Measurements from ENCODE around the gene APBA2.

APBA2 gene

GRCh38 chr15:28917791-28918140, 32.0 kb downstream of the APBA2 start:
- no peak for DNase-seq

DNA sequence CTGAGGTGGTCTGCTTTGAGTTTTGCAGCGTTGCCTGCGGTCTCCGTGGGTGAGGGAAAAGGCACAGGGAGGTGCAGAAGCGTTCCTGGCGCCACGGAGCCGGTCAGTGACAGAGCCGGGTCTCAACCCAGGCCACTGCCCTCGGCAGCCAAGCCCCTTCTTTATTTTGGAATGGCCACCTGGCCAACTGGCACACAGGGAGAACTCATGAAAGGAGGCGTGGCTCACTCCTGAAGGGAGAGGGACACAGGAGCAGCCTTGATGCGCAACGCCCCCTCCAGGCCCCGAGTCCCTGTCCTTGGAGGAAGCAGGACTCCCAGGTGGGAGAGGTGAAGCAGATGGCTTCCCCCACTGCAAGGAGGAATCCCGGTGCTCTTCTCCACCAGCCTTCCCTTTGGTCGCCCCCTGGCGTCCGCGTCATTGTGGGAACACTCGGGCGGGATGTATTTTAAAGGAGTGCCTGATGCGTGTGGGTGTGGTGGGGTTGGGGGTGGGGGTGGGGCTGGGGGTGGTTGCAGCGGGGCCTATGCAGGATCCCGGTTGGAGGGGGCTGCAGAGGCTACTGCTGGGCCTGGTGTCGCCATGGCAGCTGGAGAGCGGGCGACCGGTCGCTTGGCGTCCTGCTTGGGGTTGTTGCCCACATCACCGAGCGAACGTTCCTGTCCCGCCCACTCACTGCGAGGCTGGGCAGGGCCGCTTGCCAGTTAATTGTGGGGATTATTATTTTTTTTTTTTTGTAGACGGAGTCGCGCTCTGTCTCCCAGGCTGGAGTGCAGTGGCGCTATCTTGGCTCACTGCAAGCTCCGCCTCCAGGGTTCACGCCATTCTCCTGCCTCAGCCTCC, 32.6 kb downstream of the APBA2 start:
- DNase-seq = peak in 1 of 2 experiments; percentile 70

DNA sequence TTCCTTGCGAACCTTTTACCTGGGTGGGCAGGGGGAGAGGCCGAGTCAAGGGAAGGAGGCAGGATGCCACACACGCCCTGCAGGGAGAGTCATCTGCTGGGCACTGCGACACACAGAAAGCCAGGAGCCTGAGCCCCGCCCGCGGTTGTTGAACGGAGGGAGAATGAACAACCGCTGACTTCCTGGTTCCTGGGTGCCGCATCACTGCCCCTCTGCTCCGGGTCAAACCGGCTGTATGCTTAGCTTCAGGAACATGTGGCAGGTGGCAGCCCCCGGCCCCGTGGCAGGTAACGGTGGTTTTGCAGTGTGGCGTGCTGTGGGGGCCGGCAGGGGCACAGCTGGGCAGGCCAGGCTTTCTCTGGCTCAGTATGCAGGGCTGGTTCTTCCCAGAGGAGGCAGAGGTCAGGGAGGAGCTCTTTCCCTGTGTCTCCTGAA, 33.4 kb downstream of the APBA2 start:
- DNase-seq = no peak

DNA sequence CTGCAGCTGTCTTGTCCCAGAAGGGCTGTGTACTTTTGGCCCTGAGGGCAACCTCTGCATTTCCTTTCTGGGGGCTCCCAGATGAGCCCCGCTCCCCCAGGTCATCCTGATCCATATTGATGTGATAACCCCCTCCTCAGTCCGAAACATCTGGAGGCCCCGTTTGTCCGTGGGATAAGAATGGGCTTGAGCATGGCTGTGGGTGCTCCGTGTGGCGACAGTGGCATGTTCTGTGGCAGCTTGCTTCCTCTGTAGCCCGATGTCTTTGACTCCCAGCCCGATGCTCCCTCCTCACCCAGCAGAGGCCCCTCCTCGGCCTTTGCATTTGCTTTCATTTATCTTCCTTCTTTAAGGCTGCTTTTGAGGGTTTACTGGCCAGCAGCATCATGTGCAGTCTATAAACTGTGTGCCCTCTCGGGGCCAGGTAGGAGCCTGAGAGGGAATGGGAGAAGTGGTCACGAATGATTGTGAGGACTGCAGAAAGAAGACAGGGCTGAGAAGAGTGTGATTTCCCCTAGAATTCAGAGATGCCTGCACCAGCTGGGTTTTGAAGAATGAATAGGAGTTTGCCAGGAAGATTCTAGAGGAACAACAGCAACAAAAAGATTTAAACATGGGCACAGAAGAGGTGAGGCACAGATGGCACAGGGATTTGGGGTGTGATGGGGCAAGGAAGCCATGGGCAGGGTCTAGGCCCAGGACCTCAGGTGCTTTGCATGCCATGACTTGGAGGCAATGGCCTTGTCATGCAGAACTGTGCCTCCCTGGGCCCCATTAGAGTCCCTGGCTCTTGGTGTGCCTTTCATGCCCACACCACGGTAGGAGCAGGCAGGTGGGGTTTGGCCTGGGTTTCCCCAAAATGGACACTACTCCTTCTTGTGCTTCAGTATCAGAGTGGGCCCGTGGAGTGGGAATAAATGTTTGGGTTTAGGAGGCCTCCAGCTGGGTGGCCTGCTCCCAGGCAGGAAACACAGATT, 34.2 kb downstream of the APBA2 start:
- DNase-seq = no peak

- DNase-seq = no peak
Measured at GRCh38 chr15:28920781-28921331, 35.1 kb downstream of the APBA2 start.

GRCh38 chr15:28921336-28921735, 35.6 kb downstream of the APBA2 start:
- no peak for DNase-seq

DNA sequence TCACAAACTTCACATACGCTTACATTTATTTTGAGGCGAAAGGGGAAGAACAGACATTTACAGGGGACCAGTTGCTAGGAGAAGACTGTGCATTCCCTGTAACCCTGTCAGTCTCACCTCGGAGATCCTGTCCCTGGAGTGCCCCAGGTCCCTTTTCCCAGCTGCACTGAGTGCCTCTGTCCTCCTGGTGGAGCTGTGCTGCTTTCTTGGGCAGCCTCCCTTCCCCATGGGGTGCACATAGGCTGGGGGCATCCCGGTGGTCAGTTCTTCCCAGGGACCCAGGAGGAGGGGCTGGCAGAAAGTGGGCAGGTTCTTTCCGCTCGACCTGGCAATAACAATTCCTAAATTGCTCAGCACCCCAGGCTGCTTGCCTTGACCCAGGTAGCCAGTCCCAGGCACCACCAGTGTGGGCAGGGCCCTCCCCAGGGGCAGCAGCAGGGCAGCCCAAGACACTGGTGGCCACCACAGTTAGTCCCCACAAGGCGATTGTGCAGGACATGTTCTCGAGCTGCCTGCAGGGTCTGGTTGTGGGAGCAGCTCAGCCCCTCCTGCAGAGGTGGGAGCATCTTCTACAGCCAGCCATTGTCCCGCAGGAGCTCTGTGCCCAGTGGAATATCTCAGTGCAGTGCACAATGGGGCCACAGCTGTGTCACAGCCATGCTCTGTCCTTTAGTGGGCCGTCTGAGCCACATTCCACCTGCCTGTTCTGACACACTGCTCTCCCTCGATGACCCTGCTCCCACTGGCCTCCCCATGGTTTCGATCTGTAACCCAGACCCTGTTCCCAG, 36.3 kb downstream of the APBA2 start:
- DNase-seq = no peak

DNA sequence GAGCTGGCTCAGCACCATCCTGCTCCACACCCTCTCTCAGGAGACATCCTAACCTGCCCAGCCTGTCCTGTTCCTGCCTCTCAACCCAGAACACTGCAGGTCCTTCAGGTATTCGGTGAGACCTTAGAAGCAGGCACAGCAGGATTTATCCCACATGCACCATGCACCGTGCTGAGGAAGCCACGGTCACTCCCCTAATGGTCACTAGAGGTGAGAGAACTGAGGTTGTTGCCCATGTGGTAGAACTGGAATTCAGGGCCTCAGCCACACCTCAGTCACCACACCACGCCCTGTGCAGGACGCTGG, 36.9 kb downstream of the APBA2 start:
- DNase-seq = no peak

DNA sequence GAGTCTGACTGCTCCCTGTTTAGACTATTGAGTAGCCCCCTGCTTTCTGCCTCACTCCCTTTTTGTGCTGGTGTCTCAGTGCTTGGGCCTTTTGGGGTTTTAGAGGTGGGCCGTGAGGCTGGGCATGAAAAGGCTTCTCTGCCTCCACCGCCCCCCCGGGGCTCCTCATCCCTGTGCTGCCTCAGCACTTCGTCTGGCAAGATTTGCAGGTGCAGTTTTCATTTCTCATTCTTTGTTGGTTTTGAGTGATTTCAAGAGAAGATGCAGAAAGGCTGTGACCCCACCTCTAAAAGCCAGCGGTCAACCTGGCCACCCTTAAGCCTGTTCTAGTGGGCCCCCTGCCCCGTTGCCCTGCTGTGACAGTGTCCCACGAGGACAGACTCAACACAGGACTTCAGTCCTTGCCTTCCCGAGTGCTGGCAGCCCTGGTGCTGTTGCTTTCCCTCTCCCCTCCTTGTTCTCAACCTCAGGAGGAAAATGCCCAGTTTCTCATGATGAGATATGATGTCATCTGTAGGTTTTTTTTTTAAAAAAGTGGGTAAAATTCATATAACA, 38.0 kb downstream of the APBA2 start:
- DNase-seq = no peak

- DNase-seq = no peak
Measured at GRCh38 chr15:28927043-28927442, 41.3 kb downstream of the APBA2 start.

GRCh38 chr15:28929200-28929599, 43.4 kb downstream of the APBA2 start:
- no peak for DNase-seq

DNA sequence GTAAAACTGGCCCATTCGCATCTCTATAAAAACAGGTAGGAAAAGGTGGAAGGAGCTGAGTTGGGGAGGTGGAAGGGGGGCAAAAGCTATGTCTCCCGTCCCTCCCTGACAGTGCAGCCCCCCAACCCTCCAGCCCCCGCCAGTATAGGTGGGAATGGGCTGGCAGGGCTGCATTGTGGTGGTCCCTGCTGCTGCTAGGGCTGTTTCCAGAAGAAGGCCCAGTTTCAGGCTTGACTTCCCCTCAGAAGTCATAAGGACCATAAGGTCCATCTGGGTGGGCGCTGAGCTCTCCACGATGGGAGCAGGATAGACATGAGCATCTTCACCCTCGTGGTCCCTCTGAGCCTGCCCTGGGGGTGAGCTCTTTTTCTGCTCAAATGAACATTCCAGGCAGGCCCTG, 44.2 kb downstream of the APBA2 start:
- no peak for DNase-seq

- DNase-seq = no peak
Measured at GRCh38 chr15:28930476-28931291, 44.9 kb downstream of the APBA2 start.

DNA sequence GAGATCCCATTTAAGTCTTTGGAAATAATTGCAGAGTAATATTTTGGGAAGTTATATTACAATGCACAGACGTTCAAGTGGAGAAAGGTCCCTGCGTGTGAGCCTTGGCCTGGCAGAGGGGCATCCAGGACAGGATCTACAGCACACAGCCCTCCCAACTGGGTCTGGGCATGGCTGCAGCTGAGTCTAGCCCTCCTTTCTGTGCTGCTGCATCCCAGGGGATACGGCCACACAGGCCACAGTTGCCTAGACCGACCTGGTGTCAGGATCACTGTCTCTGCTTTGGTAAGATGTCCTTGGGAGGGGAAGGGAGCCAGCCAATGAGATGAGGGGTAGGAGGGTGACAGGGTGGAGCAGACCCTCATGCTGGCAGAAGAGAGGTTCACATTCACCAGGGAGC, 46.1 kb downstream of the APBA2 start:
- no peak for DNase-seq

- no peak for DNase-seq
Measured at GRCh38 chr15:28932361-28932760, 46.6 kb downstream of the APBA2 start.

GRCh38 chr15:28933710-28934445, 48.1 kb downstream of the APBA2 start:
- DNase-seq = no peak

DNA sequence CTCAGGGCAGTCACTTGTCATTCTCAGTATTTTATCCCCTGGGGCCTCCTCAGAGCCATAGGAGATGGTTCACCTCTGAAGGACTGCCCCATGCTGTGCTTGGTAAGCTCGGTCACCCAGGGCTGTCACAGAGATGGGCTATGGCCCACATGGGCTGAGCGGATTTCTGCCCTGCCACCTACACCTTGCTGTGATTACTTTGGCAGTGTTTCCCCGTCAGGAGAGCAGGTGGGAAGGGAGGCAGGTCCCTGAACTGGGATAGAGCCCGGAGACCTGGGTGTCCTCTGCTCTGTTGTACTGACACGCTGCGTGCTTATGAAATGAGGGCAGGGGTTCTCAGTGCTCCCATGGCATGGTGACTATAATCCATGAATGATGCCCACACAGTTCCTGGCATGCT, 48.9 kb downstream of the APBA2 start:
- DNase-seq = no peak

DNA sequence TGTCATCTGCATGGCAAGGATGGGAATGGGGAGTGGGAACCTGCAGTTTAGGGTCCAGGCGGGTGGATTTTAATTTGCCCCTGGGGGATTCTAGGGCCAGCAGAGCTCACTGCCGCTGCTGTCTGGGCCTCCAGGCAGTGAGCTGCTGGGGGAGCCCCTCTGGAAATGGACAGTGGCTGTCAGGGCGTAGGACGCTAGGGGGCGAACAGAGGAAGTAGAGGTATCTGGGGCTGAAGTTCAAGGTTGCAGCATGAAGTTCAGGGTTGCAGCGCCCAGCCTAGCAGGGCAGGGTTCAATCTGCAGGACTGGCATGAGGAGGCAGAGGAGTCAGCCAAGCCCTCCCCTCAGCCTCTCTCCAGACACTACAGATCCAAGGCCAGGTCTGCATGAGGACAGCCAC, 49.5 kb downstream of the APBA2 start:
- no peak for DNase-seq

GRCh38 chr15:28936081-28936480, 50.3 kb downstream of the APBA2 start:
- no peak for DNase-seq

- no peak for DNase-seq
Measured at GRCh38 chr15:28936481-28936881, 50.7 kb downstream of the APBA2 start.

DNA sequence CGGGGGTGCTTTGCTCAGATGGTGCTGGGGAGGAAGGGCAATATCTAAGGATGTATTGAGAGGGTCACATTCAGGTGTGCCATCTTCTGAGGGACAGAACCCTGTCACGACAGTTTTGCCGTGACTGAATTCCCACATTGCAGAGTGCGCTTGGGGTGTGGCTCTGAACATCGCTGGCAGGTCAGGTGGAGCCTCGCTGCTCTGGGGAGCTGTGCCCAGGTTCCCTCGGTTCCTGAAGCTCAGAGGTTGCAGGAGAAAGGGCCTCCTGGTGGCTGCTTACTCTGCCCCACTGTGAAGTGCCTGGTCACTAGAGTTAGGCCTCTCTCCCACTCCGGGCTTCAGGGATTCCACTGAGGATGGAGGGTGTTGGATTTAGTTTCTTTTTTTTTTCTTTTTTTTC, 51.5 kb downstream of the APBA2 start:
- DNase-seq = no peak

Data from cerebellar nuclear complex (tissue), 1 donor.